HL-60 (cell line): ENCODE measurements around the gene SNX25.

Experiments
- POLR2AphosphoS5 ChIP-seq: IDR thresholded peaks from 2 replicates; pipeline ENCODE4 v1.6.1; 2012; ENCODE audit warnings: low read depth
- SPI1 ChIP-seq: IDR thresholded peaks from 2 replicates; pipeline ENCODE4 v1.6.1; 2012; ENCODE audit warnings: low read depth, mild to moderate bottlenecking, borderline replicate concordance
- TF ChIP-seq, protein P1 (sequence below): IDR thresholded peaks from one replicate; pipeline ENCODE4 v1.5.1; 2011; ENCODE audit warnings: low read length, control low read depth, inconsistent platforms; ENCODE audit not compliant: insufficient read depth
- TF ChIP-seq, protein P2 (sequence below): IDR thresholded peaks from 2 replicates; pipeline ENCODE4 v1.6.1; 2012; ENCODE audit warnings: low read depth; ENCODE audit not compliant: insufficient replicate concordance

DNA sequence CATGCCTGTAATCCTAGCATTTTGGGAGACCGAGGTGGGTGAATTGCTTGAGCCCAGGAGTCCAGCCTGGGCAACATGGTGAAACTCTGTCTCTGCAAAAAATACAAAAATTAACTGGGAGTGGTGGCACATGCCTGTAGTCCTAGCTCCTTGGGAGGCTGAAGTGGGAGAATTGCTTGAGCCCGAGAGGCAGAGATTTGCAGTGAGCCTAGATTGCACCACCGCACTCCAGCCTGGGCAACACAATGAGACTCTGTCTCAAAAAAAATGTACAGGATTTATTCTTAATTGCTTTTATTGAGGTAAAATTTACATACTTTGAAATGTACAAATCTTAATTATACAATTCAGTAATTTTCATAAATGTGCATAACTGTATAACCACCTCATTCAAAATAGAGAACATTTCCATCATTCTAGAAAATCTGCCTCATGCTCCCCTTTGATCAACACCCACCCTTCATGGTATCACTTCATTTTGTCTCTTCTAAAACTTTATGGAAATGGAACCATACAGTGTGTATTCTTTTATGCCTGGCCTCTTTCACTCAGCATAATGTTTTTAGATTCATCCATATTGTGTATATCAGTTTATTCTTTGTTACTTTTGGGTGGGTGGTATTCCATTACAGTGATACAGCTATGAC is 39.1 kb downstream of the SNX25 start:
- TF ChIP-seq, protein P1, sequence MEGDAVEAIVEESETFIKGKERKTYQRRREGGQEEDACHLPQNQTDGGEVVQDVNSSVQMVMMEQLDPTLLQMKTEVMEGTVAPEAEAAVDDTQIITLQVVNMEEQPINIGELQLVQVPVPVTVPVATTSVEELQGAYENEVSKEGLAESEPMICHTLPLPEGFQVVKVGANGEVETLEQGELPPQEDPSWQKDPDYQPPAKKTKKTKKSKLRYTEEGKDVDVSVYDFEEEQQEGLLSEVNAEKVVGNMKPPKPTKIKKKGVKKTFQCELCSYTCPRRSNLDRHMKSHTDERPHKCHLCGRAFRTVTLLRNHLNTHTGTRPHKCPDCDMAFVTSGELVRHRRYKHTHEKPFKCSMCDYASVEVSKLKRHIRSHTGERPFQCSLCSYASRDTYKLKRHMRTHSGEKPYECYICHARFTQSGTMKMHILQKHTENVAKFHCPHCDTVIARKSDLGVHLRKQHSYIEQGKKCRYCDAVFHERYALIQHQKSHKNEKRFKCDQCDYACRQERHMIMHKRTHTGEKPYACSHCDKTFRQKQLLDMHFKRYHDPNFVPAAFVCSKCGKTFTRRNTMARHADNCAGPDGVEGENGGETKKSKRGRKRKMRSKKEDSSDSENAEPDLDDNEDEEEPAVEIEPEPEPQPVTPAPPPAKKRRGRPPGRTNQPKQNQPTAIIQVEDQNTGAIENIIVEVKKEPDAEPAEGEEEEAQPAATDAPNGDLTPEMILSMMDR: no peak
- TF ChIP-seq POLR2AphosphoS5 (no peak), SPI1 (no peak)
- TF ChIP-seq, protein P2, sequence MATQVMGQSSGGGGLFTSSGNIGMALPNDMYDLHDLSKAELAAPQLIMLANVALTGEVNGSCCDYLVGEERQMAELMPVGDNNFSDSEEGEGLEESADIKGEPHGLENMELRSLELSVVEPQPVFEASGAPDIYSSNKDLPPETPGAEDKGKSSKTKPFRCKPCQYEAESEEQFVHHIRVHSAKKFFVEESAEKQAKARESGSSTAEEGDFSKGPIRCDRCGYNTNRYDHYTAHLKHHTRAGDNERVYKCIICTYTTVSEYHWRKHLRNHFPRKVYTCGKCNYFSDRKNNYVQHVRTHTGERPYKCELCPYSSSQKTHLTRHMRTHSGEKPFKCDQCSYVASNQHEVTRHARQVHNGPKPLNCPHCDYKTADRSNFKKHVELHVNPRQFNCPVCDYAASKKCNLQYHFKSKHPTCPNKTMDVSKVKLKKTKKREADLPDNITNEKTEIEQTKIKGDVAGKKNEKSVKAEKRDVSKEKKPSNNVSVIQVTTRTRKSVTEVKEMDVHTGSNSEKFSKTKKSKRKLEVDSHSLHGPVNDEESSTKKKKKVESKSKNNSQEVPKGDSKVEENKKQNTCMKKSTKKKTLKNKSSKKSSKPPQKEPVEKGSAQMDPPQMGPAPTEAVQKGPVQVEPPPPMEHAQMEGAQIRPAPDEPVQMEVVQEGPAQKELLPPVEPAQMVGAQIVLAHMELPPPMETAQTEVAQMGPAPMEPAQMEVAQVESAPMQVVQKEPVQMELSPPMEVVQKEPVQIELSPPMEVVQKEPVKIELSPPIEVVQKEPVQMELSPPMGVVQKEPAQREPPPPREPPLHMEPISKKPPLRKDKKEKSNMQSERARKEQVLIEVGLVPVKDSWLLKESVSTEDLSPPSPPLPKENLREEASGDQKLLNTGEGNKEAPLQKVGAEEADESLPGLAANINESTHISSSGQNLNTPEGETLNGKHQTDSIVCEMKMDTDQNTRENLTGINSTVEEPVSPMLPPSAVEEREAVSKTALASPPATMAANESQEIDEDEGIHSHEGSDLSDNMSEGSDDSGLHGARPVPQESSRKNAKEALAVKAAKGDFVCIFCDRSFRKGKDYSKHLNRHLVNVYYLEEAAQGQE: no peak
